G401.6 (cell line): ENCODE data around the gene ONECUT2.
"Not testable (repeated sequence)": the region's sequence is repeated elsewhere in the genome, so short reads cannot be mapped to it uniquely, and the experiment has no call there.

Source experiments
- FAIRE-seq: peaks from 2 replicates; lab custom pipeline; 2012; peaks lifted over from hg19 to GRCh38; lab: Jason Lieb, UNC

The ONECUT2 gene

DNA sequence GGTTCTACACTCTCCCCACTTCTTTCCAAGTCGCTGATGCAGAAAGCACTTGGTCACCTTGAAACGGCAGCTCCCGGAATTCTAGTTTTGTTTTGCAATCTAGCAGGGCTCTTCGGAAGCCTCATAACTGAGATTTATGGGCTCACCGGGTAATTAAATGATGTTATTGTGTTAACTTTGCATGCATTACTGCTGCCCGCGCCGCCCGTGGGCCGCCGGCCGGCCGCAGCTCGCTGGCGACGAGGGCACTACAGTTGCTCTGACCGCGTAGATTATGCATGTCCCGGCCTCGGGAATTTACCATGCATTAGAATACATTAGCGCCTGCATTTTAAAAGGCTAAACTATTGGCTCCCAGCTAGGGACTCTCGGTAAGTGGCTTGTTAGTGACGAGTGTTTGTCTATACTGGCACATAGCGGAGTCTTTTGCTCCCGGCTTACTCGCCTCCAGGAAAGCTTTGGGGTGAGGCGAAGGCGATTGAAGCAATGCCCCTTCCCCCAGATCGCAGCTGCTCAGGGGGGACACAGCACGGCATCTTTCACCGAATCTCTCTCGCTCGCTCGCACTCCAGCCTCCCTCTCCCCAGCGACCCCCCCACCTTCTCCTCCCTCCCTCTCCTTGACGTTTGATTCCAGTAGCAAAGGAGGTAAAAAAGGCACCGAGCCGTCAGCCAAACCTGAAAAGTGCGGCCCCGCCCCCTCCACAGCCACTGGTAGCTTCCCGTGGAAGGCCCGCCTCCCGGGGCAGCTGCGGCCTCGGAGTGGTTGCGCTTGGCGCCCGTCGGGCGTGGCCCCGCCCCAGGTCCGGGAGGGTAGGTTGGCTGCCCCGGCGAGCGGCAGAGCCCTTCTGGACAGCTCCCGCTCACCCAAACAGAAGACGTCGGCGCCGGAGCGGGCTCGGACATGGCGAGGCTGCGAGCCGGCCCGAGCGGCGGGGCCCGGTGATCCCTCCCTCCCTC lies at the start of gene ONECUT2:
Gene ONECUT2, plus strand, starts transcription at position 839 of the 959 bp plus-strand sequence. CDS start 343 bp downstream, outside the sequence.
- peak; percentile 45 for FAIRE-seq

DNA sequence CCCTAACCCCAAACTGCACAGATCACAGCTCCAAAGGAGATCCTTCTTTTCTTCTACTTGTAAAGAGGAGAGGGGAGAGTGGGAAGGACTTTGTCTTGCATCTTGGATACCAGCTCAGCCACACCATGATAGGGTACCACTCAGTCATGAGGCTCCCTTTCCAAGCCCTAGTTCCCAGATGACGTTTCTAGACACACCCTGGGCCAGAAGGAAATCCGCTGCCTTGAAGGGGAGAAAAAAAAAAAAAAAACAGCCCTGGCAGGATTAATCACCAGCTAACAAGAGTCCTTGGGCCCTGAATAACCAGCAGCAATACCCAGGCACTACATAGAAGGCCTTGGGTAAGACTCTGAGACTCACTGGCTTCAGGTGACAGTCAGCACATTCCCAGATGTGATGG lies 45.9 kb upstream of the ONECUT2 start:
- no peak for FAIRE-seq

DNA sequence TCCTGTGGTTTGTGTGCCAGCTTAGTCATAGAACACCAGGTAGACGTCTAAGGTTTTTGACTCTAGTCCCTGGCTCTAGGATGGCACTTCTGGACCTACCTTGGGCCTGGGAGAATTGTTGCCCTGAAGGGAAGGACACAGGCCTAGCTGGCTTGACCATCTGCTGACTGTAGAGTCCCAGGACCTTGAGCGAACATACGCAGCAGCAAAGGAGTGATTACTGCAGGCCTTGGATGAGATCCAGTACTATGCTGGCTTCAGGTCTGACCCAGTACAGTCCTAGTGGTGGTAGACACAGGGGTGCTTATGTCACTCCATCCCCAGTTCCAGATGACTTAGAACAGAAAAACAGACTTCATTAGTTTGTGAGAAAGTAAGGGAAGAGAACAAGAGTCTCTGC lies 45.1 kb upstream of the ONECUT2 start:
- no peak for FAIRE-seq

DNA sequence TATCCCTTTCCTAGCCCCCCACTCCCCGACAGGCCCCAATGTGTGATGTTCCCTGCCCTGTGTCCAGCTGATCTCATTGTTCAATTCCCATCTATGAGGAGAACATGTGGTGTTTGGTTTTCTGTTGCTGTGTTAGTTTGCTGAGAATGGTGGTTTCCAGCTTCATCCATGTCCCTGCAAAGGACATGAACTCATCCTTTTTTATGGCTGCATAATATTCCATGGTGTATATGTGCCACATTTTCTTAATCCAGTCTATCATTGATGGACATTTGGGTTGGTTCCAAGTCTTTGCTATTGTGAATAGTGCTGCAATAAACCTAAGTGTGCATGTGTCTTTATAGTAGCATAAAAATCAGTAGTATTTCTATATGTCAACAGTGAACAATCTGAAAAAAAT lies 40.4 kb upstream of the ONECUT2 start:
- not testable (repeated sequence) for FAIRE-seq

DNA sequence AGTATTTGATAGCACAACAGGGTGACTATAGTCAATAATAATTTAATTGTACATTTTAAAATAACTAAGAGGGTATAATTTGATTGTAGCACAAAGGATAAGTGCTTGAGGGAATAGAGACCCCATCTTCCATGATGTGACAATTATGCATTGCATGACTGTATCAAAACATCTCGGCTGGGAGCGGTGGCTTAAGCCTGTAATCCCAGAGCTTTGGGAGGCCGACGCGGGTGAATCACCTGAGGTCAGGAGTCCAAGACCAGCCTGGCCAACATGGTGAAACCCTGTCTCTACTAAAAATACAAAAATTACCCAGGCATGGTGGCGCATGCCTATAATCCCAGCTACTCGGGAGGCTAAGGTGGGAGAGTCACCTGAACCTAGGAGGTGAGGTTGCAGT lies 38.3 kb upstream of the ONECUT2 start:
- not testable (repeated sequence) for FAIRE-seq

DNA sequence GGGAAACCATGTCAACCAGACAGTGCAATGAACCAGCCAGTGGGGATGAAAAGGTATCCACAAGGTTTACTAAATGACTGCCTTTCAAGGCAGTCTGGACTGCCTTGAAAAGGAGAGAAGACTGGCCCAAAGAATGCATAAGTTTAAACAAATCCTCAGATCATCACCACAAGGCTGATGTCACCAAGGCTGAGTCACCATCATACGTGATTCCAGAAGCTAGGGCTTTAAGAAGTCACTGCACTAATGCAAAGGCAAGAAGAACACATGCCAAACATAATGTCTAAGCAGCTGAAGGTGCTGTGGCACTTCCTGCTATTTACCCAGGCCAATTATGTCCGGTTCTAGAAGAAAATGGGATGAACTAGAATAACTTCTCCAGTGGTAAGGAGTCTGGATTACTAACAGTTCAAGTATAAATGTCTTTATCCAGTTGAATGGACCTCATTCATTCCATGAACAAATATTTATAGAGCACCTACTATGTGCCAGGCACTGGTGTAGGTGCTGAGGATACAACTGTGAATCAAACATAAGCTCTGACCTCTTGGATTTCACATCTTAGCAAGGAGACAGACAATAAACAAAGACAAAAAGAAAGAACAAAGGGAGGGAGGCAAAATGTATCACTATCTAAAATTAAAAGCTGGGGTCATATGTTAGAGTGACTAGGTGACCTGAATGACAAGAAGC lies 37.6 kb upstream of the ONECUT2 start:
- no peak for FAIRE-seq

DNA sequence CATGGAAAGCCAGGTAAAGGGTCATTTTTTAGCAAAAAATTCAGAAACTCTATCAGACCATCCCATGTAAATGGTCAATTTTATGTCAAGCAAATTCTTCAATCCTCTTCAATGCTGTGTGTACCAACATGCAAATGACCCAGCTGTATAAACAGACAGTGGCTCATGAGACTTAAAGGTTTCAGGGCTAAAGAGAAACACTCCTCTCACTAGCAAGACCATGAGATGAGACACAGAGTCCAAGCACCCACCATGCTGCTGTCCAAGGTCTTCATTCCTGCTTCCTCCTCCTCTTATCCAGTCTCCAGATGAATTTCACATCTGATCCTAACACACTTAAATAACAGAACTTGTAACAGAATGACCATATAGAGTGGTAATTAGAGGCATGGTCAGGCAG lies 30.8 kb upstream of the ONECUT2 start:
- FAIRE-seq = no peak

DNA sequence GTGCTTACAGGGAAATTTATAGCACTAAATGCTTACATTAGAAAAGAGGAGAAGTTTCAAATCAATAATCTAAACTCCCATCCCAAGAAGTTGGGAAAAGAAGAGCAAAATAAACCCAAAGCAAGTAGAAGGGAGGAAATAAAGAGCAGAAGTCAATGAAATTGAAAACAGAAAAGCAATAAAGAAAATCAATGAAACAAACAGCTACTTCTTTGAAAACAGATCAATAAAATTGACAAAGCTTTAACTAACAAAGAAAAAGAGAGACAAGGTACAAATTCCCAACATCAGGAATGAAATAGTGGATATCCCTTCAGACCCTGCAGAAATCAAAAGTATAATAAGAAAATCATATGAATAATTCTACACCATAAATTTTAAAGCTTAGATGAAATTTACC lies 25.5 kb upstream of the ONECUT2 start:
- no peak for FAIRE-seq

DNA sequence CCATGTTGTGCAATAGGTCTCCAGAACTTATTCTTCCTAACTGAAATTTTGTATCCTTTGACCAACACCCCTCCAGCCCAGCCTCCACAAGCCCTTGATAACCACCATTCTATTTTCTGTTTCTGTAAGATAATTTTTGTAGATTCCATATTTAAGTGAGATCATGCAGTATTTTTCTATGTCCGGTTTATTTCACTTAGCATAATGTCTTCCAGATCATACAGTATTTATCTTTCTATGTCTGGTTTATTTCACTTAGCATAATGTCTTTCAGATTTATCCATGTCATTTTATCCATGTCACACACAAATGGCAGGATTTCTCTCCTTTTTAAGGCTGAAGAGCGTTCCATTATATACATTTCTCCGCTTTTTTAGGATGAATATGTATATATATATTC lies 24.4 kb upstream of the ONECUT2 start:
- FAIRE-seq = no peak

DNA sequence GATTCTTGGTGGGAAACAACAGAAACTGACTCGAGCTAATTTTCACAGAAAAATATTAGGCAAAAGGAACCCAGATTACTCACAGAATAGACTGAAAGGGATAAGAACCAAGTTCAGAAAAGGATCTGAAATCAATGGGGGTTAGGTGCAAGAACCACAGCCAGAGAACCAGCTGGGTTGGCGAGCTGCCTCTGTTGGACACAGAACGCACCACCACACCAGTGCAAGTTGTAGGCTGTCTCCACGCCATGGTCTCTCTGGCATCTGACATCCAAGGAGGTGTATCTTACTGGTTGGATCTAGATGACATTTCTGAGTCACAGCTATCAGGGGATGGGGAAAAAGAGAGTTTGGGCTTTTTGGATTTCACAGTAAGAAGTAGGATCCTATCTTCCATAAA lies 18.6 kb upstream of the ONECUT2 start:
- no peak for FAIRE-seq

DNA sequence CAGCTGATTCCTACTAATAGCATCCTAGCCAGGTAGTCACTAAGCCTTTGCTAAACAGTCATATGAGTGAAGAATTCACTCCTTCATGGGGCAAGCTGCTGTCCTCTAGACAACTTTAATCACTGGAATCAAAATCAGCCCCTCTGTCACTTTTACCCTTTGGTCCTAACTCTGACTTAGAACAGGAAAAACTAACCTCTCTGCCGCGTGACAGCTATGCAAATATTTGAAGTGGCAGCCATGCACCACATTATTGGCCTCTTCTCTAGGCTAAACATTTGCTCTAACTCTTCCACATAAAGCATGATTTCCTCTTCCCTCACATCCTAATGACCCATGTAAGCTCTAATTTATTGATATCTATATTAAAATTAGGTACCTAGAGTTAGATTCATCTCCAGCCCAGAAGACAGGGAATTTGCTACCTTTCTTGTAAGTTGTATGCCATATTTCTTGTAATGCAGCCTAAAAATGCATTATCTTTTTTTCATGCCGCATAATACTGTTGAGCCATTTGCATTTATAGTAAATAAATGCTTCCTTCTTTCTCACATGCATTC lies 12.8 kb upstream of the ONECUT2 start:
- no peak for FAIRE-seq

DNA sequence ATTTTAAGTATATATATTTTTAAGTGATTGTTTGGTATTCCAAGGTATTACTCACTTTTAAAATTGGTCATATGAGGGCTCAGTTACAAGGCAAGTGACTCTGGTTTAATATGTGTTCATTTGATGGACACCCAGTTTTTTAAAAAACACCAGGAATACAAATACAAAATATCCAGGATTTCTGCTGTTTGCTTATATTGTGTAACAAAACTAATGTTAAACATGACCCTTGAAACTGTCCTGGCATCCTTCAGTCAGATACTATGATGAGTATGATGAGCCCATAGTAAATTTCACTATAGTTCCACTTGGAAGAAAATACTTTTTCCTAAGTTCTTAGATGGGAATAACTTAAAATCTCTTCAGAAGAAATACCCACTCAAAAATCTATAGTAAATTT lies 11.4 kb upstream of the ONECUT2 start:
- FAIRE-seq = no peak

DNA sequence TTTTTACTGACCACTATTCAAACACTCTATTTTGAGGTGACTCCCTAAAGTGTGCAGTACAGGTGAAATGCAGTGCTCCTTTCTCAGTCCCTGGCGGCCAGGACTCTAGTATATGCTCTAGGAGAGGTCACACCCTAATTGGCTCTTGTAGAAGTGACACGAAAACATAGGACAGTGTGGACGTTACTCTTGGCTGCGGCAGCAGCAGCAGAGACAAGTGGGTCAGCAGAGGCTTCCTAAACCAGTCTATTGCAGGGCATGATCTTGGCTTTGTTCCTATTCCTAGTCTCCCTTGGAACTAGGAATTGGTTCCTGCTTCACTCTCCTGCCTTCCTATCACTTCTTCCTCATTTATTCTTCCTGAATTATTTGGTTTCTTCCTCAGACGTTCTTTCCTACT lies 10.1 kb upstream of the ONECUT2 start:
- no peak for FAIRE-seq

DNA sequence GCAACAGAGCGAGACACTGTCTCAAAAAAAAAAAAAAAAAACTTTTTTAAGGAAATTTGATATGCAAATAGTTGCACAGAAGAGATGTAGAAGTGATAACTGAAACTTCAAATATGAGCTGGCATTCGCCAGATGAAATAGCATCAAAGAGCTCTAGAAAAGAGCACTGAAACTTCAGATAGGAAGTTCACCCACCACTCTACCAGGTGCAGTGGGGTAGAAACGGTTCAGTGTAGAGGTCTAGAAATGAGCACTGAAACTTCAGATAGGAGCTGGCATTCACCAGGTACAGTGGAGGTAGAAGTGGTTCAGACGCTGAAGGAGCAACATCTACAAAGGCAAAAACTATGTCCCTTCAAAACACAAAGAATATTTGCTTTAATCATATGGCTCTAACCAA lies 9.0 kb upstream of the ONECUT2 start:
- FAIRE-seq = no peak

DNA sequence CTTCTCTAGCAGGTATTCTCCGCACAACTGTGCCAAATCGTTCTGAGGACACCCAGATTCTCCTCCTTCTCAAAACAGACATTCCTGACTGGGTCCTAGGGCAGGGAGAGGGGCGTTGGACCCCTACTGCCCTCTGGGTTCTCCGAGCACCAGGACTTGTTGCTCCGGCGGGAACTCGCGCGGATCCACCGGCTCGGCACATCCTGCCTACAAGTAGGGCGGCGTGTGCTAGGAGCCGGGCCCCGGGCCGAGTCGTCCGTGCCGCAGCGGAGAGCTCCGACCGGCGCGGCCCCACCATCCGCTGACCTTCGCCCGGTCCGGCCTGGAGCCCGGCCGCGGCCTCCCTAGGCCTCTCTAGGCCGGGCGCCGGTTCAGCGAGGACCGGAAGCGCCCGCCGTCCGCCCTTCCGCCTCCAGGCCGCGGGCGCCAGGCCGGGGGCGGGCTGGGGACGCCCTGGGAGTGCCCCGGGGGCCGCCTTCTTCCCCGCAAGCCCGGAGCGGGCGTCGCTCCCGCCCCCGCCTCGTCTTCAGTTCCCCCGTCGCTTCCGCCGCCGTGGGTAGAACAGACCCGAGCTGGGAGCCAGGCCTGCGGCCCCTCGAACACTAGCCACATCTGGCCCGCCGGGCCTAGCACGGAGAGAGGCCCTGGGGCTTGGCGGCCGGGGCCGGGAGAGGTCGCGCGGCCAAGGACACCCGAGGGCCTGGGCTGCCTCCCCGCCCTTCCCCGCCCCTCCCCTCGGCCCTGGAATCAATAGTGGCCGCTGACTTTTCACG lies 7.6 kb upstream of the ONECUT2 start:
- no peak for FAIRE-seq

DNA sequence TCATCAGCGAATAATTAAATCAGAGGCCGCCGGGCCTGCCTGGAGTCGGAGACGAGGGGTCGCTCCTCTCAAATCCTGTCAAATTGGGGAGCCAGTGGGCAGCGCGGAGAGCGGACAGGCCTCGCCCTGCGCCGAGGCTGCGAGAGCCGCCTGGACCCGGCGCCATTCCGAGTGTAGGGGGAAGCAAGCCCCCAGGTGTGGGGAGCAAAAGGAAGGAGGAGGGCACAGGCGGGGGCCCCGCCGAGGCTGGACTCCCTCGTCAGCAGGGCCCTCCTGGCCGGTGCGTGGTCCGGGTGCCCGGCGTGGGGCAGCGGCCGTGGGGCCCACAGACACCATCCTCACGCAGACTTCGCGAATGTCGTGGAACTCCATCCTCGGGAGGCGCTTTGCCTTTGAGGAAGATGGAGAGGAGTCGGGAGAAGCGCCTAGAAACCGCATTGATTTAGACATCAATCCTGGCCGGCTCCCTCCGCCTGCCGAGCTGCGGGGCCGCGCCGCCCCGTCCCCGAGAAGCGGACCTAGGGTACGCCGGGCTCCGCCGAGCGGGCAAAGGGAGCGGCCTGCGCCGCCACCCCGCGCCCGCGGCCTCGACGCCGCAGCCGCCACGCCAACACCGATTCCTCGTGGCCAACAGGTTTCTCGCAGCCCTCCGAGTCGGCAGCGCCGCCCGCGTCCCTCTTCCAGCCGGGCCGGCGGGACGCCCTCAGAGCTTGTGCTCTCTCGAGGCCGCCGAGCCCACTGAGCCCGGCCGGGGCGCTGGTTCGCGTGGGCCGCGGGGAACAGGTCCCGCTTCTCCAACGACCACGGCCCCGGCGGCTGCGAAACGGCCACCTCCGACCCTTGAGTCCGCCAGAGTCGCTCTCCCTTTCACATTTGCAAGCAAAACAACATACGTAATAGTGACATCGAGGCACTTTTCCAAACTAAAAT lies 6.7 kb upstream of the ONECUT2 start:
- FAIRE-seq = no peak

DNA sequence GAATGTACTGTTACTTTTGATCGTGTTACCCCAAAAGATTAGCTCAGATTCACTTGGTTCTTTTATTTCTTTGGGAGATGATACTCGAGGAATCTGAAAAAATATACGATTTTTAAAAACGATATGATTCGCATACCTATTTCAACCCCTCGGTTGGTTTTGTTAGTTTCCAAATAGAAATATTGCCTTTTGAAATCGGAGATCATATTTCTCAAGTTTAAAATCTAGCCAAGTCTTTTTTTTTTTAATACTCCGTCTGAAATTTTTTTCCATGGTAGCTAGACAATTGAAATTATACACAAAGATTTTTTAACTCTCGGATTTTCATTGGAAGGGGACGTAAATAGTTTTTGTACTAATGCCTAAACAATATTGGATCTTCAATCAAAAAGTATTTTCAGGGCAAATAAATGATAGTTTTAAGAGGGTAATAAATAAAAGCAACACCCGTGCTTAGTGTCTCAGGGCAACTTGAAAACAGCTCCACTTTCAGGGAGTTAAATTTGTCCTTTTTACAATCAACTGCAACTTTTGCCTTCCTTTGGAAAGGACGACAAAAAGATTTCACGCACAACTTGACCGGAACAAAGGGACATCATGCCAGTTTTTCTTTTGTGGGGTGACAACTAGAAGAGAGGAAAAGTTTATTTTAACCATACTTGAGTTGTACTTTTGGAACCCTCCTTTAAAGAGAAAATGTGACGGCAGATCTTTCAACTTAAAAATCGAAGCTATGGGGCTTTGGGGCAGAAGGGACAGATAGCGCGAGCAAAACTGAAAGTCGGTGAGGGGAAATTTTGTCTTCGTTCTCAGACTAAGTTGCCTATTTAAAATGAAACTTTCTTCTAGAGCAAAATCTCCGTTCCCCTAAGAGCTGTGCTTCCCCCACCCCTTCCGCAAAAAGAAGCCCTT lies 5.8 kb upstream of the ONECUT2 start:
- no peak for FAIRE-seq

DNA sequence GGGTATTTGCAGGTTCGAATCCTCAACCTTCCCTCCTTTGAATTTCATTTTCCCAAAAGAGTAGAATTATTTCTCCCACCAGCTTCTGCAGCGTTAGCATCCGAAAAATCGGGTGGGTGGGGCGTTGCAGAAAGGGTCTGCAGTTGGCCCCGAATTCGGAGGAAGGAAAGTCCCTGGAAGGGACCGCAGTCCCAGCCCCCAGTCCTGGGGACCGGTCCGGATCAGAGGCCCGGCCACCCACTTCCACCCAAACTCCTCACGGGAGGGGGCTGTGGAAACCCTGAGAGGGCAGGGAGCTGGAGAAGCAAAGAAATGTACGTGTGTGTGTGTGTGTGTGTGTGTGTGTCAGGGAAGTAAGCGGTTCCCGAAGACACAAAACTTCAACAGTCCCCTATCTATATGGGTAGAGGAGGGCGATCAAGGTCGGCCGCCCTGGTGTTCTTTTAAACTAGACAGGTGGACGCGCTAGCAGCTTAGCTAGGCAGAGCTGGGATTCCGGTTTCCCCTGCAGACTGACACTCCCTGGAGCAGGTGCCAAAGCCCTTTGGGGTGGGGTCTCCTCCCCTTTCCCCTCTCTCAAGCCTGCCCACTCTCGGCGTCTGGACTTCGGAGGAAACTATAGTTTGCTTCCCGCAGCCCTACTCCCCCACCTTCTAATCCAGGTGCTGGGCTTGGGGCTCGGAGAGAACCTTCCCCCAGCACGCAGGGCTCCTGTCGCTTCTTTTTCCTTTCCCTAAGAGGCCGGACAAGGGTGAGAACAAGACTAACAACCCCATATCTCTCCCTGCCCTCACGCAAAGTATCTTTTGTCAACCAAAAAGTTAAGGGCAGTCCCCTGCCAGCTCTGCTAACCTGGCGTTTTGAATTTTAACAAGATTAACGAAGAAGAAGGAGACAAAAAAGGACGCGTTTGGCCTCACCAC lies 4.8 kb upstream of the ONECUT2 start:
- no peak for FAIRE-seq

DNA sequence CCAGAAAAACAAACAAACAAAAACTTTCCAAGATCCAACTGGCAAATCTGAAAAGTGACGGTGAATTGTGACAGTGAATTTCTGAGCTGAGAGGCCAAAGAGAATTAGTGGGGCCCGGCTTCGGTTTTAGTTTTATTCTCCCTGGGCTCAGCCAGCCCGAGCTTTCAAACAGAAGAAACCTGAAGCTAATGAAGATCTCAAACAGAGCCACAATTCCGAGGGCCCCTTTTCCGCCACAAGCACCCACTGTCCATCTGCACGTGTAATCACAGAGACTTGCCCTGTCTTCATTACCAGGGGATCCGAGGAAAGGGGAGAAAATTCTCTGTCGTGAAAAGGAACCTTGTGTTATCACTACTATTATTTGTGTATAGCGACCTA lies 4.2 kb upstream of the ONECUT2 start:
- FAIRE-seq = no peak
